ENCODE data around the gene PAQR3. TPM values are rescaled to one million over a fixed set of nuclear protein-coding genes. Genes with fewer than 3 reads are reported as not detected.

PAQR3 gene
- total and polyA plus RNA-seq, 9 of the 15 experiments (the other 6 are each of a cell fraction or from before 2014, with no cell fraction given): 10.7 to 77.1 (median 31.6) TPM

DNA sequence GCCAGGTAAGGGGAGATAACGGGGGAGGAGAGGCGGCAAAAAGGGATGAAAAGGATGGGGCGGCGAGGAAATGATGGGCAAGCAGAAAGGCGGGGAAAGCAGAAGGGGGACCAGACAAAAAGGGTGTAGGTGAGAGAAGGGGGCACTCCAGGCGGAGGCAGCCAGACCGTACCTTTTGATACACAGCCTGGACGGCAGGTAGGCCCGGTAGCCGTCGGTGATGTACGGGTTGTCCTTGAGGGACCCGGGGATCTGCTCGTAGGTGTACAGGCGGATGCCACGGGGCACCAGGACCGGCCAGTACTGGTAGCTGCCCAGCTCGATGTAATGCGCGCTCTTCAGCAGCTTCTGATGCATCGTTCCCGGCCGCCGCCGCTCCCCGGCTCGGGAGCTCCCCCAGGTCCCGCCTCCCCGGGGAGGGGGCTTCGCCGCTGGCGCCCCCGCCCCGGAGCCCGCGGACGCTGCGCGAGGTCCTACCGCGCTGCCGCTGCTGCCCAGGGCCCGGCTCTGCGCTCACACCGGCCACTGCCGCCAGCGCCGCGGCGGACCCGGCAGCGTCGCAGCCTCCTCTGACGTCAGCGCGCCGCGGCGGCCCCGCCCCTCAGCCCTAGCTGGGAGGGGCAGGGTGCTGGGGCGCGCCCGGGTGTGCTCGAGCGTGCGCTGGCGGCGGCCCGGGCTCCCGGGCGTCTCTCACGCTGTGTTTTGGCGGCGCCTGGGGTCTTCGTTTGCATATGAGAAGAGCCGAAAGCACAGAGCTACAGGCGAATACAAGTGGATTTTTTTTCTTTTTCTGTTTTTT lies at the start of gene PAQR3 (continued):
- TF ChIP-seq PTTG1 (tag; IDR thresholded peaks at IDR 0.05; ENCODE audit: low read depth) (no peak), POLR2AphosphoS5 (IDR thresholded peaks at IDR 0.05; ENCODE audit: control insufficient read depth, insufficient read depth, low read depth, low read length) (peak; percentile 65), GTF2E2 (tag; IDR thresholded peaks at IDR 0.05) (no peak), GATAD2B (IDR thresholded peaks at IDR 0.05; ENCODE audit: borderline replicate concordance) (peak; percentile 92), FOXA1 (IDR thresholded peaks at IDR 0.05; ENCODE audit: borderline replicate concordance) (no peak), MAFF (IDR thresholded peaks at IDR 0.05; ENCODE audit: low read length) (no peak), RBM39 (optimal IDR thresholded peaks at IDR 0.05; ENCODE audit: low read depth, low read length) (no peak), GATA2 (CRISPR knock-in tag; IDR thresholded peaks at IDR 0.05) (no peak), TRIM28 (IDR thresholded peaks at IDR 0.05) (no peak), ZNF75A (CRISPR knock-in tag; IDR thresholded peaks at IDR 0.05) (no peak), NR1H2 (CRISPR knock-in tag; IDR thresholded peaks at IDR 0.05) (no peak), NUFIP1 (IDR thresholded peaks at IDR 0.05; ENCODE audit: partially characterized antibody) (no peak), HNRNPUL1 (IDR thresholded peaks at IDR 0.05; ENCODE audit: low read length) (no peak), PYGO2 (tag; IDR thresholded peaks at IDR 0.05) (no peak), BRCA1 (IDR thresholded peaks at IDR 0.05) (no peak), BRCA1 (CRISPR knock-in tag; IDR thresholded peaks at IDR 0.05) (no peak), ZNF780A (CRISPR knock-in tag; IDR thresholded peaks at IDR 0.05) (no peak), SRSF9 (IDR thresholded peaks at IDR 0.05; ENCODE audit: borderline replicate concordance, low read depth, low read length) (no peak), ZZZ3 (IDR thresholded peaks at IDR 0.05) (no peak), MYNN (IDR thresholded peaks at IDR 0.05) (no peak), MYNN (CRISPR knock-in tag; IDR thresholded peaks at IDR 0.05) (no peak), L3MBTL2 (IDR thresholded peaks at IDR 0.05) (peak; percentile 83), HDGF (IDR thresholded peaks at IDR 0.05) (no peak), SIRT6 (IDR thresholded peaks at IDR 0.05; ENCODE audit: low read depth, low read length) (no peak), ZKSCAN8 (CRISPR knock-in tag; IDR thresholded peaks at IDR 0.05) (no peak), ATF3 (IDR thresholded peaks at IDR 0.05) (no peak), ATF3 (CRISPR knock-in tag; conservative IDR thresholded peaks at IDR 0.05) (no peak), PPARD (CRISPR knock-in tag; IDR thresholded peaks at IDR 0.05) (no peak)
- TF ChIP-seq, protein P1, sequence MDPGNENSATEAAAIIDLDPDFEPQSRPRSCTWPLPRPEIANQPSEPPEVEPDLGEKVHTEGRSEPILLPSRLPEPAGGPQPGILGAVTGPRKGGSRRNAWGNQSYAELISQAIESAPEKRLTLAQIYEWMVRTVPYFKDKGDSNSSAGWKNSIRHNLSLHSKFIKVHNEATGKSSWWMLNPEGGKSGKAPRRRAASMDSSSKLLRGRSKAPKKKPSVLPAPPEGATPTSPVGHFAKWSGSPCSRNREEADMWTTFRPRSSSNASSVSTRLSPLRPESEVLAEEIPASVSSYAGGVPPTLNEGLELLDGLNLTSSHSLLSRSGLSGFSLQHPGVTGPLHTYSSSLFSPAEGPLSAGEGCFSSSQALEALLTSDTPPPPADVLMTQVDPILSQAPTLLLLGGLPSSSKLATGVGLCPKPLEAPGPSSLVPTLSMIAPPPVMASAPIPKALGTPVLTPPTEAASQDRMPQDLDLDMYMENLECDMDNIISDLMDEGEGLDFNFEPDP (CRISPR knock-in tag; IDR thresholded peaks at IDR 0.05): no peak
- TF ChIP-seq, protein P2, sequence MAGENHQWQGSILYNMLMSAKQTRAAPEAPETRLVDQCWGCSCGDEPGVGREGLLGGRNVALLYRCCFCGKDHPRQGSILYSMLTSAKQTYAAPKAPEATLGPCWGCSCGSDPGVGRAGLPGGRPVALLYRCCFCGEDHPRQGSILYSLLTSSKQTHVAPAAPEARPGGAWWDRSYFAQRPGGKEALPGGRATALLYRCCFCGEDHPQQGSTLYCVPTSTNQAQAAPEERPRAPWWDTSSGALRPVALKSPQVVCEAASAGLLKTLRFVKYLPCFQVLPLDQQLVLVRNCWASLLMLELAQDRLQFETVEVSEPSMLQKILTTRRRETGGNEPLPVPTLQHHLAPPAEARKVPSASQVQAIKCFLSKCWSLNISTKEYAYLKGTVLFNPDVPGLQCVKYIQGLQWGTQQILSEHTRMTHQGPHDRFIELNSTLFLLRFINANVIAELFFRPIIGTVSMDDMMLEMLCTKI (IDR thresholded peaks at IDR 0.05; ENCODE audit: partially characterized antibody): no peak

Data from K562 (cell line).